Panc1 (cell line): ENCODE results near the gene NUB1. TPM values are rescaled to one million over a fixed set of nuclear protein-coding genes. Genes with fewer than 3 reads are reported as not detected.
A peak's percentile ranks its signal among the peaks of the same experiment; 100 is the strongest.

Experiments used
- ATAC-seq: fragments of 200-7000 bp; cut with Tn5 transposase; 2 replicates; pipeline ENCODE4 v1.9.1; 2020; ENCODE audit warnings: mild to moderate bottlenecking, moderate library complexity
- BruUV-seq: library from RNA; stranded (reverse); fragments of 400-500 nt; replicated peaks from 2 replicates; lab custom pipeline; 2021; lab: Mats Ljungman, UMichigan
- CTCF ChIA-PET: fragments of 300-600 bp; sonication (Branson Sonifier 250); formaldehyde crosslinking; loops from one replicate; lab custom pipeline; 2022; ENCODE audit warnings: antibody characterized with exemption; lab: Charles Lee
- POLR2A ChIA-PET: fragments of 300-600 bp; sonication (Branson Sonifier 250); formaldehyde crosslinking; loops from one replicate; lab custom pipeline; 2022; ENCODE audit warnings: antibody characterized with exemption; lab: Charles Lee
- DNase-seq: peaks from one replicate; pipeline ENCODE4 v3.0.0-alpha.2; 2010; ENCODE audit warnings: low read depth, low spot score
- H3K27ac ChIP-seq: 2 replicates; pipeline ENCODE4 v1.5.1; 2011; ENCODE audit warnings: mild to moderate bottlenecking, low read length, inconsistent platforms
- H3K27me3 ChIP-seq: fragments of 200-500 bp; sonication (Bioruptor generic); 2 replicates; pipeline ENCODE4 v1.6.0; 2014; ENCODE audit warnings: low read length, inconsistent platforms; ENCODE audit not compliant: control insufficient read depth, insufficient read depth
- H3K36me3 ChIP-seq: fragments of 200-500 bp; sonication (Bioruptor generic); 2 replicates; pipeline ENCODE4 v1.5.1; 2014; ENCODE audit warnings: inconsistent platforms, mild to moderate bottlenecking, low read length, moderate library complexity; ENCODE audit not compliant: control insufficient read depth, insufficient read depth
- H3K4me1 ChIP-seq: 2 replicates; pipeline ENCODE4 v1.5.1; 2011; ENCODE audit warnings: inconsistent platforms, mild to moderate bottlenecking, low read length, moderate library complexity; ENCODE audit not compliant: control insufficient read depth, insufficient read depth
- H3K4me3 ChIP-seq, 2 experiments: 2 replicates each; pipeline ENCODE4 v1.5.1; 2011 to 2012; ENCODE audit warnings: low read depth in 2 of 2, low read length in 2 of 2, mild to moderate bottlenecking in 2 of 2, inconsistent platforms in 1 of 2, moderate library complexity in 1 of 2
- H3K9me3 ChIP-seq: fragments of 200-500 bp; sonication (Bioruptor generic); 2 replicates; pipeline ENCODE4 v1.5.1; 2014; ENCODE audit warnings: low read depth, mild to moderate bottlenecking, inconsistent platforms, low read length, moderate library complexity; ENCODE audit not compliant: control insufficient read depth, insufficient read depth
- POLR2AphosphoS5 ChIP-seq: IDR thresholded peaks from 2 replicates; pipeline ENCODE4 v1.6.1; 2012; ENCODE audit warnings: mild to moderate bottlenecking, low read depth, low read length, moderate library complexity
- SIN3A ChIP-seq: IDR thresholded peaks from 2 replicates; pipeline ENCODE4 v1.6.1; 2012; ENCODE audit warnings: low read depth, mild to moderate bottlenecking, low read length, moderate library complexity, borderline replicate concordance; ENCODE audit not compliant: insufficient read depth
- TCF7L2 ChIP-seq: IDR thresholded peaks from 2 replicates; pipeline ENCODE4 v1.6.1; 2011; ENCODE audit warnings: mild to moderate bottlenecking, low read depth, low read length, inconsistent platforms
- in situ Hi-C: cut with HindIII; loops from 2 replicates; pipeline ENCODE4 v1.10.0; 2016; ENCODE audit warnings: low sequenced_read_pairs, low pct_unique_long_range_greater_than_20kb
- intact Hi-C: fragments of 100-400 bp; cut with micrococcal nuclease; formaldehyde crosslinking; loops from one replicate; pipeline ENCODE4 v1.10.0; 2022; ENCODE audit not compliant: unreplicated experiment
- total RNA-seq: library from RNA; stranded (reverse); gene quantifications from one replicate; pipeline ENCODE4 v1.2.1, GENCODE V29; 2021; ENCODE audit not compliant: unreplicated experiment
- TF ChIP-seq, protein P1 (sequence below), 2 experiments: IDR thresholded peaks; 2 replicates each; pipeline ENCODE4 v1.6.1; 2011 to 2012; ENCODE audit warnings: low read depth in 2 of 2, control low read depth in 1 of 2, low read length in 1 of 2, mild to moderate bottlenecking in 1 of 2, moderate library complexity in 1 of 2; ENCODE audit not compliant: insufficient read depth in 1 of 2
- TF ChIP-seq, protein P2 (sequence below): fragments of 450-650 bp; IDR thresholded peaks from 2 replicates; pipeline ENCODE4 v1.5.1; 2017; ENCODE audit warnings: mild to moderate bottlenecking

Gene NUB1
- total RNA-seq, 1 experiment from 2014 or later: 50.5 TPM

DNA sequence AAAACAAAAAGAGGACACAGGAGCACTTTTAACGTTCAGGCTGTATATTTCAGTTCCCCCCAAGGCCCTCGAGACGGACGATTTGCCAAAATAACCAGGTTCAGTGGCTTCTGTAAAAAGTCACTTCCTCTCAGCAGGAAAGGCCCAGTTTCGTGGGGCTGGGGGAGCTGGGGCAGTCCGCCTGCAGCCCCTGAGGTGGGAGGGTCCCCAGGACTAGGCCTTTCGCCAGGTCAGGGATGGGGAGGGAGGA lies 39.4 kb downstream of the NUB1 start:
- Histone ChIP-seq H3K4me3 (no peak overlapping the region; a peak in 2 of 4 replicates), H3K9me3 (no peaks in the 10 kb centered on the region), H3K27me3 (no peaks in the 10 kb centered on the region), H3K36me3 (no peaks in the 10 kb centered on the region), H3K27ac (no peak overlapping the region), H3K4me1 (peaks cover under 1% of the 10 kb centered on the region; the same call in 1 of the 2 replicates)
- ChIA-PET POLR2A (no interaction called here), CTCF (no interaction called here)
- BruUV-seq: no TSS peak
- in situ Hi-C loops (no loop called here), intact Hi-C loops (no loop called here)
- TF ChIP-seq TCF7L2 (no peak), SIN3A (no peak), POLR2AphosphoS5 (no peak)
- TF ChIP-seq, protein P1, sequence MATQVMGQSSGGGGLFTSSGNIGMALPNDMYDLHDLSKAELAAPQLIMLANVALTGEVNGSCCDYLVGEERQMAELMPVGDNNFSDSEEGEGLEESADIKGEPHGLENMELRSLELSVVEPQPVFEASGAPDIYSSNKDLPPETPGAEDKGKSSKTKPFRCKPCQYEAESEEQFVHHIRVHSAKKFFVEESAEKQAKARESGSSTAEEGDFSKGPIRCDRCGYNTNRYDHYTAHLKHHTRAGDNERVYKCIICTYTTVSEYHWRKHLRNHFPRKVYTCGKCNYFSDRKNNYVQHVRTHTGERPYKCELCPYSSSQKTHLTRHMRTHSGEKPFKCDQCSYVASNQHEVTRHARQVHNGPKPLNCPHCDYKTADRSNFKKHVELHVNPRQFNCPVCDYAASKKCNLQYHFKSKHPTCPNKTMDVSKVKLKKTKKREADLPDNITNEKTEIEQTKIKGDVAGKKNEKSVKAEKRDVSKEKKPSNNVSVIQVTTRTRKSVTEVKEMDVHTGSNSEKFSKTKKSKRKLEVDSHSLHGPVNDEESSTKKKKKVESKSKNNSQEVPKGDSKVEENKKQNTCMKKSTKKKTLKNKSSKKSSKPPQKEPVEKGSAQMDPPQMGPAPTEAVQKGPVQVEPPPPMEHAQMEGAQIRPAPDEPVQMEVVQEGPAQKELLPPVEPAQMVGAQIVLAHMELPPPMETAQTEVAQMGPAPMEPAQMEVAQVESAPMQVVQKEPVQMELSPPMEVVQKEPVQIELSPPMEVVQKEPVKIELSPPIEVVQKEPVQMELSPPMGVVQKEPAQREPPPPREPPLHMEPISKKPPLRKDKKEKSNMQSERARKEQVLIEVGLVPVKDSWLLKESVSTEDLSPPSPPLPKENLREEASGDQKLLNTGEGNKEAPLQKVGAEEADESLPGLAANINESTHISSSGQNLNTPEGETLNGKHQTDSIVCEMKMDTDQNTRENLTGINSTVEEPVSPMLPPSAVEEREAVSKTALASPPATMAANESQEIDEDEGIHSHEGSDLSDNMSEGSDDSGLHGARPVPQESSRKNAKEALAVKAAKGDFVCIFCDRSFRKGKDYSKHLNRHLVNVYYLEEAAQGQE (IDR thresholded peaks at IDR 0.05; ENCODE audit: insufficient read depth in 1 of 2, low read depth in 2 of 2, low read length in 1 of 2): no peak
- TF ChIP-seq, protein P2, sequence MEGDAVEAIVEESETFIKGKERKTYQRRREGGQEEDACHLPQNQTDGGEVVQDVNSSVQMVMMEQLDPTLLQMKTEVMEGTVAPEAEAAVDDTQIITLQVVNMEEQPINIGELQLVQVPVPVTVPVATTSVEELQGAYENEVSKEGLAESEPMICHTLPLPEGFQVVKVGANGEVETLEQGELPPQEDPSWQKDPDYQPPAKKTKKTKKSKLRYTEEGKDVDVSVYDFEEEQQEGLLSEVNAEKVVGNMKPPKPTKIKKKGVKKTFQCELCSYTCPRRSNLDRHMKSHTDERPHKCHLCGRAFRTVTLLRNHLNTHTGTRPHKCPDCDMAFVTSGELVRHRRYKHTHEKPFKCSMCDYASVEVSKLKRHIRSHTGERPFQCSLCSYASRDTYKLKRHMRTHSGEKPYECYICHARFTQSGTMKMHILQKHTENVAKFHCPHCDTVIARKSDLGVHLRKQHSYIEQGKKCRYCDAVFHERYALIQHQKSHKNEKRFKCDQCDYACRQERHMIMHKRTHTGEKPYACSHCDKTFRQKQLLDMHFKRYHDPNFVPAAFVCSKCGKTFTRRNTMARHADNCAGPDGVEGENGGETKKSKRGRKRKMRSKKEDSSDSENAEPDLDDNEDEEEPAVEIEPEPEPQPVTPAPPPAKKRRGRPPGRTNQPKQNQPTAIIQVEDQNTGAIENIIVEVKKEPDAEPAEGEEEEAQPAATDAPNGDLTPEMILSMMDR: no peak
- DNase-seq (no peak), ATAC-seq (no peak)

DNA sequence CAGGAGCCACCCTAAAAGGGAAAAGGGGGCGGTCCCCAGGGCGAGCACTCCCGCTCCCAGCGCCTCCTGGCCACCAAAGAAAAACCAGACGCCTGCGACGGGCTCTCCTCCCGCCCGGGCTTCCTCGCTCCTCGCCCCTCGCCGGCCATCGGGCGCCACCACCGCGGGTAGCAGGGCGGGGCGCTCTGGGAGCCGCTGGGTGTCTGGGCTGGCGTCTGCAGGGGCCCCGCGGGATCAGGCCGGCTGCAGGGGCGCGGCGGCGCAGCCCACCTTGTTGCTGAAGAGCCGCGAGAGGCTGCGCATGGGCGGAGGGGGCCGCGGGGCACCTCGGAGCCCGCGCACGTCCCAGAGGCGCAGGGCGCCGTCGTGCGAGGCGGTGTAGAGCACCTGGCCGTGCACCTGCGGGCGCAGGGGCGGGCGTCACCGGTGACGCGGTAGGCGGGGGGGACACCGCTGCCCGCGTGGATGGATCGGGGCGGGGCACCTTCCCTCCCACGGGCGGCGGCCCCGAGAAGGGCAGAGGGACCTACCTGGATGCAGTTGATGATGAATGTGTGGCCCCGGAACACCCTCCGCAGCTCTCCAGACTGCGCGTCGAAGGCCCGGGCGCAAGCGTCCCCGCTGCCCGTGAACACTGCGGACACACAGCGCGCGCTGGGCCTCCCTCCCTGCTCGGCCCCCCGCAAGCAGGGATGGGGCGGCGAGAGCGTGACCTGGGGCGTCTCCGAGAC lies 39.9 kb downstream of the NUB1 start:
- ChIA-PET CTCF (no interaction called here), POLR2A (no interaction called here)
- DNase-seq (no peak), ATAC-seq (peak; percentile 32)
- Histone ChIP-seq H3K36me3 (no peaks in the 10 kb centered on the region), H3K4me3 (peak overlapping the region; percentile 25 to 35), H3K4me1 (peaks cover 3% of the 10 kb centered on the region), H3K9me3 (no peaks in the 10 kb centered on the region), H3K27ac (no peak overlapping the region), H3K27me3 (no peaks in the 10 kb centered on the region)
- TF ChIP-seq, protein P1 (IDR thresholded peaks at IDR 0.05; ENCODE audit: insufficient read depth in 1 of 2, low read depth in 2 of 2, low read length in 1 of 2): no peak
- TF ChIP-seq TCF7L2: no peak
- TF ChIP-seq, protein P2: no peak
- TF ChIP-seq SIN3A: no peak
- no peak for TF ChIP-seq POLR2AphosphoS5
- intact Hi-C loops (no loop called here), in situ Hi-C loops (no loop called here)
- BruUV-seq: no TSS peak
